Measurements from ENCODE around the gene LMO1. TPM values are rescaled to one million over a fixed set of nuclear protein-coding genes. Genes with fewer than 3 reads are reported as not detected.

The LMO1 gene
- total RNA-seq, 2 experiments from 2014 or later = not detected

DNA sequence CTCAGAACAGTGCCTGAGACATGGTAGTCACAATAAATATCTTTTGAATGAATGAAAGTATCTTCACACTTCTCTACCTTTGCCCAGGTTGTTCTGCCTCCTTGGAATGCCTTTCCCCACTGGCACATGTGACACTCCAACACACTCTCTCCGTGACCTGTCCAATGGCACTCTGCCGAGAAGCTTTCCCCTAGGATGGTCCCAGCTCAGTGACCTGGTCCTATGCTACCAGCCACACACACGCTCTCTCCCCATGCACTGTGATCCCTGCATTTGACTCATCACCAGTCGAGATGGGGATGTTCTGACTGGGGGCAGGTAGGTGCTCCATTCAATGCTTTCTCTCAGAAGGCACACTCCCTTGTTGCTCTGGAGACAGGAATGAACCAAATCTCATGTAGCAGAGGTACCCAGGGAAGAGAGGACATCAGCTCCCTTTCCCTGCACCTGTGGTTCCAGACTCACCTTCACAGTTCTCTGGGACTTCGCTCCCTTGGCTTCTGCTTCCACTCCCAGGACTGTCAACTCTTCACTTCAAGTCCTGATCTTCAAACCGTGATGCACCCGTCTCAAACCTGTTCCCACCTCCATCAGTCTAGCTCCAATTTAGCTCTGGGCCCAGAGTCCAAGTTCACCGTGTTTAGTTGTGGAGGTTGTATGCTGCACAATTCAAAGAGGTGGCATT, 30.7 kb upstream of the LMO1 start:
- Mint-ChIP-seq H3K27me3 (peaks cover 6% of the 10 kb centered on the region), H3K9me3 (no peaks in the 10 kb centered on the region), H3K36me3 (ENCODE audit: low read depth) (no peaks in the 10 kb centered on the region), H3K27ac (no peak overlapping the region), H3K4me1 (ENCODE audit: low read depth) (no peaks in the 10 kb centered on the region), H3K4me3 (no peak overlapping the region)
- no peaks in the 10 kb centered on the region for H3K4me1 ChIP-seq (ENCODE audit: insufficient read depth, low read length)
- CTCF ChIA-PET = no interaction called here
- DNase-seq (no peak), ATAC-seq (ENCODE audit: poor library complexity) (no peak)
- POLR2A ChIA-PET = no interaction called here
- no peak overlapping the region for H3K4me3 ChIP-seq (ENCODE audit: low read length)
- no peak overlapping the region for H3K27ac ChIP-seq (ENCODE audit: low read depth in 1 of 2, low read length in 2 of 2)
- intact Hi-C loops (cut with DNase I, micrococcal nuclease) = no loop called here
- H3K36me3 ChIP-seq (ENCODE audit: insufficient read depth, low read length) = no peaks in the 10 kb centered on the region
- H3K27me3 ChIP-seq (ENCODE audit: control insufficient read depth in 1 of 2, insufficient read depth in 2 of 2, low read length in 2 of 2) = no peaks in the 10 kb centered on the region
- no peaks in the 10 kb centered on the region for H3K9me3 ChIP-seq (ENCODE audit: control insufficient read depth in 1 of 2, insufficient read depth in 1 of 2, low read length in 2 of 2)
- TF ChIP-seq, protein P1, sequence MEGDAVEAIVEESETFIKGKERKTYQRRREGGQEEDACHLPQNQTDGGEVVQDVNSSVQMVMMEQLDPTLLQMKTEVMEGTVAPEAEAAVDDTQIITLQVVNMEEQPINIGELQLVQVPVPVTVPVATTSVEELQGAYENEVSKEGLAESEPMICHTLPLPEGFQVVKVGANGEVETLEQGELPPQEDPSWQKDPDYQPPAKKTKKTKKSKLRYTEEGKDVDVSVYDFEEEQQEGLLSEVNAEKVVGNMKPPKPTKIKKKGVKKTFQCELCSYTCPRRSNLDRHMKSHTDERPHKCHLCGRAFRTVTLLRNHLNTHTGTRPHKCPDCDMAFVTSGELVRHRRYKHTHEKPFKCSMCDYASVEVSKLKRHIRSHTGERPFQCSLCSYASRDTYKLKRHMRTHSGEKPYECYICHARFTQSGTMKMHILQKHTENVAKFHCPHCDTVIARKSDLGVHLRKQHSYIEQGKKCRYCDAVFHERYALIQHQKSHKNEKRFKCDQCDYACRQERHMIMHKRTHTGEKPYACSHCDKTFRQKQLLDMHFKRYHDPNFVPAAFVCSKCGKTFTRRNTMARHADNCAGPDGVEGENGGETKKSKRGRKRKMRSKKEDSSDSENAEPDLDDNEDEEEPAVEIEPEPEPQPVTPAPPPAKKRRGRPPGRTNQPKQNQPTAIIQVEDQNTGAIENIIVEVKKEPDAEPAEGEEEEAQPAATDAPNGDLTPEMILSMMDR (IDR thresholded peaks at IDR 0.05) = no peak

- ATAC-seq (ENCODE audit: poor library complexity) = no peak
- POLR2A ChIA-PET = no interaction called here
- Histone ChIP-seq H3K36me3 (ENCODE audit: insufficient read depth, low read length) (no peaks in the 10 kb centered on the region), H3K4me1 (ENCODE audit: insufficient read depth, low read length) (no peaks in the 10 kb centered on the region), H3K27me3 (ENCODE audit: control insufficient read depth in 1 of 2, insufficient read depth in 2 of 2, low read length in 2 of 2) (no peaks in the 10 kb centered on the region), H3K9me3 (ENCODE audit: control insufficient read depth in 1 of 2, insufficient read depth in 1 of 2, low read length in 2 of 2) (no peaks in the 10 kb centered on the region), H3K27ac (ENCODE audit: low read depth in 1 of 2, low read length in 2 of 2) (no peak overlapping the region), H3K4me3 (ENCODE audit: low read length) (no peak overlapping the region)
- Mint-ChIP-seq H3K9me3 (no peaks in the 10 kb centered on the region), H3K4me1 (ENCODE audit: low read depth) (no peaks in the 10 kb centered on the region), H3K27me3 (no peaks in the 10 kb centered on the region), H3K4me3 (no peak overlapping the region), H3K36me3 (ENCODE audit: low read depth) (no peaks in the 10 kb centered on the region), H3K27ac (no peak overlapping the region)
- CTCF ChIA-PET = interaction anchor here (0.6 kb wide), 1 partner anchor 812 kb away, joined by 3 read pairs; no protein-coding TSS in a partner anchor
- TF ChIP-seq, protein P1 (IDR thresholded peaks at IDR 0.05) = no peak
- intact Hi-C loops (cut with DNase I, micrococcal nuclease) = no loop called here
- no peak for DNase-seq
Measured at GRCh38 chr11:8293171-8293570, 29.5 kb upstream of the LMO1 start.

DNA sequence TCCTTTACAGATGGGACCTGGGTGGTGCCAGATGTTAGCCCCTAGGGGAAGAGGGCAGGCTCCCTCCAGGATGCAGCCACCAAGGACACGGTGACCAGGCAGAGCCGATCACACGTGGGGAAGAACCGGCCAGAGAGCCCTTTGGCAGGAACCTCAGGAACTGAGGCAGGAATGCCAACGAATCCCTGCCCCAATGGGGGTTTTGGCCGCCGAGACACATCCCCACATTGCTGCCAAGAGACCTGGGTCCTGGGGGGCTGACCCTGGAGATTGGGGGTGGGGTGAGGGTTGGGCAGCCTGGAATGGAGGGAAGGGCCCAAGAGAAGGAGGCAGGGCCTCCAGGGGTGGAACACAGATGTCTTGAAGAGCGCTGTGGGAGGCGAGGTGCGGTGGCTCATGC, 28.7 kb upstream of the LMO1 start:
- no peak overlapping the region for H3K4me3 ChIP-seq (ENCODE audit: low read length)
- TF ChIP-seq, protein P1 (IDR thresholded peaks at IDR 0.05) = no peak
- Mint-ChIP-seq H3K4me3 (no peak overlapping the region), H3K36me3 (ENCODE audit: low read depth) (no peaks in the 10 kb centered on the region), H3K9me3 (no peaks in the 10 kb centered on the region), H3K27me3 (no peaks in the 10 kb centered on the region), H3K4me1 (ENCODE audit: low read depth) (no peaks in the 10 kb centered on the region), H3K27ac (no peak overlapping the region)
- DNase-seq = no peak
- H3K27ac ChIP-seq (ENCODE audit: low read depth in 1 of 2, low read length in 2 of 2) = no peak overlapping the region
- H3K27me3 ChIP-seq (ENCODE audit: control insufficient read depth in 1 of 2, insufficient read depth in 2 of 2, low read length in 2 of 2) = no peaks in the 10 kb centered on the region
- POLR2A ChIA-PET = no interaction called here
- no peaks in the 10 kb centered on the region for H3K36me3 ChIP-seq (ENCODE audit: insufficient read depth, low read length)
- intact Hi-C loops (cut with DNase I, micrococcal nuclease) = no loop called here
- CTCF ChIA-PET = no interaction called here
- H3K4me1 ChIP-seq (ENCODE audit: insufficient read depth, low read length) = no peaks in the 10 kb centered on the region
- no peak for ATAC-seq (ENCODE audit: poor library complexity)
- no peaks in the 10 kb centered on the region for H3K9me3 ChIP-seq (ENCODE audit: control insufficient read depth in 1 of 2, insufficient read depth in 1 of 2, low read length in 2 of 2)
